ENCODE results near the gene TMEM138.

The TMEM138 gene

DNA sequence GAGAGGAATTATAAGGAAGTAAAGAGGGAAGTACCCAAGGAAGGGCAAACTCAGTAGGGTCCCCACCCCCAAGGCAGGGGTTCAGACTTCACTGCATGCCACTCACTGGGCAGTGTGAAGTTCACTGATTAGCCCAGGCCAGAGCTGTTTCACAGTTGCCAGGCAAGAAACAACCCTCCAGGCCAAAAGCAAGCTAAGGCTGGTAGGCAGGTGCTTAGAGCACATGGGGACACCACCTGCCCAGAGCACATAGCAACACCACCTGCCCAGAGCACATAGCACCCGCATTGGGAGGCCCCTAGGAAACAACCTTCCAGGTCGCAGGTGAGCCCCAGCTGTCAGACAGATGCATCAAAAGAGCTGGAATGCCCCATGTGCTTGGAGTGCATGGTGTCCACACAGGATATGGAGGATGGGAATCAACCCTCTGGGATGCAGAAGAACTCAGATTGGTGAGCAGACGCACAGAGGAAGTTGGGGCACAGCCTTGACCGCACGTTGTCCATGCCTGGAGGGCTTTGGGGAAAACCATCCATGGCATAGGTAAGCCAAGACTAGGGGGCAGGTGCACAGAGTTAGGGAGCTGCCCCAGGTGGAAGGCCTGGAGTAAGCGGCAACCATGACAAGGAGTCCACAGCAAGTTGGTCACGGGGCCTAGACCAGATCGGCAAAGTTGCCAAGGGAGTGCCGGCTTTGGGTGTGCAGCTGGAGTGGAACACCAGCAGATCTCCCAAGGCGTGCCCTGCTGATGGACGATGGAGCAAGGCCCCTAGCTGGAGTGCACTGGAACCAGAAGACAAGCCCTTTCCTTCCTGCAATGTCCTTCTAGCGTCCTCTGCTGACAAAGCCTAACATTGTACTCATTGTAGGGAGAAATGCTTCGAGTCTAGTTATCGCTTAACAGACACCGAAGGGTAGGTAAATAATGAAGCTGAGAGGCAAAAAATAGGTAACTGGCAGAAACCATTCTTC, 22.4 kb downstream of the TMEM138 start:
- peak; percentile 30 for DNase-seq (ENCODE audit: extremely low spot score)
- TF ChIP-seq L3MBTL2 (conservative IDR thresholded peaks at IDR 0.05) (no peak), ELF4 (IDR thresholded peaks at IDR 0.05) (no peak), HDGF (IDR thresholded peaks at IDR 0.05; ENCODE audit: borderline replicate concordance) (no peak), CTBP1 (IDR thresholded peaks at IDR 0.05; ENCODE audit: borderline replicate concordance) (no peak), NFRKB (IDR thresholded peaks at IDR 0.05) (no peak), TARDBP (IDR thresholded peaks at IDR 0.05) (no peak), ARNT (IDR thresholded peaks at IDR 0.05) (no peak), SP1 (IDR thresholded peaks at IDR 0.05) (no peak), FOXK2 (IDR thresholded peaks at IDR 0.05) (no peak), BHLHE40 (IDR thresholded peaks at IDR 0.05; ENCODE audit: borderline replicate concordance) (no peak), LEF1 (IDR thresholded peaks at IDR 0.05; ENCODE audit: borderline replicate concordance) (no peak), ZNF384 (IDR thresholded peaks at IDR 0.05) (no peak), FOXM1 (IDR thresholded peaks at IDR 0.05; ENCODE audit: borderline replicate concordance) (no peak), FOXA1 (IDR thresholded peaks at IDR 0.05) (no peak)
- TF ChIP-seq, protein P1, sequence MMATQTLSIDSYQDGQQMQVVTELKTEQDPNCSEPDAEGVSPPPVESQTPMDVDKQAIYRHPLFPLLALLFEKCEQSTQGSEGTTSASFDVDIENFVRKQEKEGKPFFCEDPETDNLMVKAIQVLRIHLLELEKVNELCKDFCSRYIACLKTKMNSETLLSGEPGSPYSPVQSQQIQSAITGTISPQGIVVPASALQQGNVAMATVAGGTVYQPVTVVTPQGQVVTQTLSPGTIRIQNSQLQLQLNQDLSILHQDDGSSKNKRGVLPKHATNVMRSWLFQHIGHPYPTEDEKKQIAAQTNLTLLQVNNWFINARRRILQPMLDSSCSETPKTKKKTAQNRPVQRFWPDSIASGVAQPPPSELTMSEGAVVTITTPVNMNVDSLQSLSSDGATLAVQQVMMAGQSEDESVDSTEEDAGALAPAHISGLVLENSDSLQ (IDR thresholded peaks at IDR 0.05): no peak
- CTCF ChIA-PET: interaction anchor here (0.6 to 4.3 kb wide), 10 partner anchors 22 to 554 kb away, joined by 3 to 77 read pairs (median 5); partner anchors contain the start of genes CYB561A3, DDB1, TKFC and TMEM138
- POLR2A ChIA-PET: interaction anchor here (1.0 to 6.3 kb wide), 5 partner anchors 10 to 51 kb away, joined by 4 to 55 read pairs (median 22); partner anchors contain the start of genes CYB561A3, DDB1, TKFC and TMEM138

- POLR2A ChIA-PET: no interaction called here
- TF ChIP-seq ZNF384 (IDR thresholded peaks at IDR 0.05) (no peak), LEF1 (IDR thresholded peaks at IDR 0.05; ENCODE audit: borderline replicate concordance) (no peak), SP1 (IDR thresholded peaks at IDR 0.05) (no peak), TARDBP (IDR thresholded peaks at IDR 0.05) (no peak), BHLHE40 (IDR thresholded peaks at IDR 0.05; ENCODE audit: borderline replicate concordance) (no peak), L3MBTL2 (conservative IDR thresholded peaks at IDR 0.05) (no peak), FOXK2 (IDR thresholded peaks at IDR 0.05) (no peak), ARNT (IDR thresholded peaks at IDR 0.05) (no peak), CTBP1 (IDR thresholded peaks at IDR 0.05; ENCODE audit: borderline replicate concordance) (no peak), ELF4 (IDR thresholded peaks at IDR 0.05) (no peak), NFRKB (IDR thresholded peaks at IDR 0.05) (no peak), SUZ12 (IDR thresholded peaks at IDR 0.05) (no peak), HDGF (IDR thresholded peaks at IDR 0.05; ENCODE audit: borderline replicate concordance) (no peak), FOXA1 (IDR thresholded peaks at IDR 0.05) (no peak), FOXM1 (IDR thresholded peaks at IDR 0.05; ENCODE audit: borderline replicate concordance) (no peak)
- TF ChIP-seq, protein P1 (IDR thresholded peaks at IDR 0.05): no peak
- CTCF ChIA-PET: interaction anchor here (3.1 kb wide), 1 partner anchor 54 kb away, joined by 16 read pairs; no protein-coding TSS in a partner anchor
- DNase-seq (ENCODE audit: extremely low spot score): no peak
Observed at GRCh38 chr11:61390161-61390560, 28.0 kb downstream of the TMEM138 start.

DNA sequence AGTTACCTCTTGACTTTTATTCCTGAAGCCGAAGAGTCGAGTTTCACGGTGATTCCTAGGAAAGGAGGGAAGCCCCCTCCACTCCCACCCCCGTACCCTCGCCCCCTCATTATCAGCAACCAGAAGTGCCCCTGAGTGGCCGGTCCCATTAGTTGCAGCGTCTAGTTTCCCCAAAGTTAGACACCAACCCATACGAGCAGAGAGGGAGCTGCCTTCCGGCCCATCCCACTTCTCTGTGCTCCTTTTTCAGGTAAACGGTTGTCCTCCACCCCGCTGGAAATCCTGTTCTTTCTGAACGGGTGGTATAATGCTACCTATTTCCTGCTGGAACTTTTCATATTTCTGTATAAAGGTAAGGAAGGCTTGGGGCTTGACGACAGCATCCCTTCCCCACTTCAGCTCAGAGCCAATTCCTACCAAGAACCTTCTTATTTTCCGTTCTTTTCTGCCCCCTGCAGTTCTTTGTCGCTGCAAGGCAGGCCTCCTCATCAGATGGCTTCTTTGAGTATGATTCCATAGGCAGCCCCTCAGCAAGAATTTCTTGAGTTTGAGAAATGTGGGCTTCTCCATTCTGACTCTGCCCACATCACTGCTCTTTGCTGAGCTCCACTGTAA, 30.9 kb downstream of the TMEM138 start:
- no peak for TF ChIP-seq BHLHE40 (IDR thresholded peaks at IDR 0.05; ENCODE audit: borderline replicate concordance)
- no peak for TF ChIP-seq ZNF384 (IDR thresholded peaks at IDR 0.05)
- TF ChIP-seq TARDBP (IDR thresholded peaks at IDR 0.05): no peak
- no peak for TF ChIP-seq CTBP1 (IDR thresholded peaks at IDR 0.05; ENCODE audit: borderline replicate concordance)
- TF ChIP-seq FOXM1 (IDR thresholded peaks at IDR 0.05; ENCODE audit: borderline replicate concordance): no peak
- no peak for TF ChIP-seq SUZ12 (IDR thresholded peaks at IDR 0.05)
- TF ChIP-seq L3MBTL2 (conservative IDR thresholded peaks at IDR 0.05): no peak
- TF ChIP-seq ELF4 (IDR thresholded peaks at IDR 0.05): no peak
- no peak for TF ChIP-seq ARNT (IDR thresholded peaks at IDR 0.05)
- no peak for TF ChIP-seq LEF1 (IDR thresholded peaks at IDR 0.05; ENCODE audit: borderline replicate concordance)
- TF ChIP-seq FOXK2 (IDR thresholded peaks at IDR 0.05): no peak
- TF ChIP-seq NFRKB (IDR thresholded peaks at IDR 0.05): no peak
- no peak for TF ChIP-seq SP1 (IDR thresholded peaks at IDR 0.05)
- TF ChIP-seq, protein P1 (IDR thresholded peaks at IDR 0.05): no peak
- no peak for TF ChIP-seq HDGF (IDR thresholded peaks at IDR 0.05; ENCODE audit: borderline replicate concordance)
- ChIA-PET CTCF (interaction anchor here (1.2 to 3.1 kb wide), 3 partner anchors 8 to 57 kb away, joined by 4 to 16 read pairs (median 5); no protein-coding TSS in a partner anchor), POLR2A (interaction anchor here (0.7 to 3.4 kb wide), 10 partner anchors 9 to 232 kb away, joined by 4 to 35 read pairs (median 12); partner anchors contain the start of genes CPSF7, CYB561A3, DDB1 and SDHAF2)
- DNase-seq (ENCODE audit: extremely low spot score): peak; percentile 42

DNA sequence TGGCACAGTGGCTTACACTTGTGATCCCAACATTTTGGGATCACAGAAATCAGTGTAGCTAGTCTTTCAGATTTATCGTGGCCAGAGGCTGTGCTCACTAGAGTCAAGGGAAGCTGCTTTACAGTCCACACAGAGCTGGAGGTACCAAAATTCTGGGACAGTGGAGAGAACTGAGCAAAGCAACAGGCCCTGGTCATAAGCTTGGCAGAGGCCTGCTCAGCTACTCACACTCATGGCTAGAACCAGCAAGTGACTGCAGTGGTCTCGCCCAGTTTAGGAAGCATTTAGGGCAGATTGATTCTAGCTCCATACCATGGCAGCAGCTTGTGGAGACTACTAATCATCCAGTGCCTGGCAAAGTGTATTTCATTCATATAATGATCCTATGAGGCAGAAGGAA, 39.0 kb downstream of the TMEM138 start:
- DNase-seq (ENCODE audit: extremely low spot score): no peak
- ChIA-PET CTCF (interaction anchor here (0.8 to 1.1 kb wide), 2 partner anchors 9 to 16 kb away, joined by 4 to 5 read pairs; partner anchors contain the start of gene TMEM216), POLR2A (interaction anchor here (0.7 to 2.8 kb wide), 5 partner anchors 9 to 64 kb away, joined by 3 to 20 read pairs (median 5); partner anchors contain the start of genes CPSF7, SDHAF2, TMEM138 and TMEM216)
- TF ChIP-seq SUZ12 (IDR thresholded peaks at IDR 0.05): no peak
- TF ChIP-seq HDGF (IDR thresholded peaks at IDR 0.05; ENCODE audit: borderline replicate concordance): no peak
- no peak for TF ChIP-seq LEF1 (IDR thresholded peaks at IDR 0.05; ENCODE audit: borderline replicate concordance)
- no peak for TF ChIP-seq BHLHE40 (IDR thresholded peaks at IDR 0.05; ENCODE audit: borderline replicate concordance)
- TF ChIP-seq FOXM1 (IDR thresholded peaks at IDR 0.05; ENCODE audit: borderline replicate concordance): no peak
- TF ChIP-seq, protein P1 (IDR thresholded peaks at IDR 0.05): no peak
- TF ChIP-seq CTBP1 (IDR thresholded peaks at IDR 0.05; ENCODE audit: borderline replicate concordance): no peak
